ENCODE data around the gene BNC2.

GRCh38 chr9:16363916-16364315 lies 506.6 kb downstream of the BNC2 start:
- TF ChIP-seq ZNF274 (IDR thresholded peaks at IDR 0.05; ENCODE audit: low read length): no peak
- TF ChIP-seq ZNF274 (tag by site-specific recombination; IDR thresholded peaks at IDR 0.05; ENCODE audit: borderline replicate concordance): no peak
- TF ChIP-seq, protein P1, sequence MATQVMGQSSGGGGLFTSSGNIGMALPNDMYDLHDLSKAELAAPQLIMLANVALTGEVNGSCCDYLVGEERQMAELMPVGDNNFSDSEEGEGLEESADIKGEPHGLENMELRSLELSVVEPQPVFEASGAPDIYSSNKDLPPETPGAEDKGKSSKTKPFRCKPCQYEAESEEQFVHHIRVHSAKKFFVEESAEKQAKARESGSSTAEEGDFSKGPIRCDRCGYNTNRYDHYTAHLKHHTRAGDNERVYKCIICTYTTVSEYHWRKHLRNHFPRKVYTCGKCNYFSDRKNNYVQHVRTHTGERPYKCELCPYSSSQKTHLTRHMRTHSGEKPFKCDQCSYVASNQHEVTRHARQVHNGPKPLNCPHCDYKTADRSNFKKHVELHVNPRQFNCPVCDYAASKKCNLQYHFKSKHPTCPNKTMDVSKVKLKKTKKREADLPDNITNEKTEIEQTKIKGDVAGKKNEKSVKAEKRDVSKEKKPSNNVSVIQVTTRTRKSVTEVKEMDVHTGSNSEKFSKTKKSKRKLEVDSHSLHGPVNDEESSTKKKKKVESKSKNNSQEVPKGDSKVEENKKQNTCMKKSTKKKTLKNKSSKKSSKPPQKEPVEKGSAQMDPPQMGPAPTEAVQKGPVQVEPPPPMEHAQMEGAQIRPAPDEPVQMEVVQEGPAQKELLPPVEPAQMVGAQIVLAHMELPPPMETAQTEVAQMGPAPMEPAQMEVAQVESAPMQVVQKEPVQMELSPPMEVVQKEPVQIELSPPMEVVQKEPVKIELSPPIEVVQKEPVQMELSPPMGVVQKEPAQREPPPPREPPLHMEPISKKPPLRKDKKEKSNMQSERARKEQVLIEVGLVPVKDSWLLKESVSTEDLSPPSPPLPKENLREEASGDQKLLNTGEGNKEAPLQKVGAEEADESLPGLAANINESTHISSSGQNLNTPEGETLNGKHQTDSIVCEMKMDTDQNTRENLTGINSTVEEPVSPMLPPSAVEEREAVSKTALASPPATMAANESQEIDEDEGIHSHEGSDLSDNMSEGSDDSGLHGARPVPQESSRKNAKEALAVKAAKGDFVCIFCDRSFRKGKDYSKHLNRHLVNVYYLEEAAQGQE (tag by site-specific recombination; IDR thresholded peaks at IDR 0.05): no peak
- no peak for TF ChIP-seq ZNF580 (tag by site-specific recombination; IDR thresholded peaks at IDR 0.05)
- TF ChIP-seq, protein P2, sequence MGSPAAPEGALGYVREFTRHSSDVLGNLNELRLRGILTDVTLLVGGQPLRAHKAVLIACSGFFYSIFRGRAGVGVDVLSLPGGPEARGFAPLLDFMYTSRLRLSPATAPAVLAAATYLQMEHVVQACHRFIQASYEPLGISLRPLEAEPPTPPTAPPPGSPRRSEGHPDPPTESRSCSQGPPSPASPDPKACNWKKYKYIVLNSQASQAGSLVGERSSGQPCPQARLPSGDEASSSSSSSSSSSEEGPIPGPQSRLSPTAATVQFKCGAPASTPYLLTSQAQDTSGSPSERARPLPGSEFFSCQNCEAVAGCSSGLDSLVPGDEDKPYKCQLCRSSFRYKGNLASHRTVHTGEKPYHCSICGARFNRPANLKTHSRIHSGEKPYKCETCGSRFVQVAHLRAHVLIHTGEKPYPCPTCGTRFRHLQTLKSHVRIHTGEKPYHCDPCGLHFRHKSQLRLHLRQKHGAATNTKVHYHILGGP (tag by site-specific recombination; IDR thresholded peaks at IDR 0.05): no peak
- no peak for TF ChIP-seq ZNF530 (tag by site-specific recombination; IDR thresholded peaks at IDR 0.05; ENCODE audit: low read depth)
- TF ChIP-seq CTCF (tag by site-specific recombination; IDR thresholded peaks at IDR 0.05): no peak
- no peak for TF ChIP-seq ZEB2 (tag by site-specific recombination; IDR thresholded peaks at IDR 0.05)
- TF ChIP-seq ZNF302 (tag by site-specific recombination; IDR thresholded peaks at IDR 0.05; ENCODE audit: low read depth): no peak
- no peak for TF ChIP-seq GLI4 (tag by site-specific recombination; IDR thresholded peaks at IDR 0.05)
- TF ChIP-seq ZNF555 (tag by site-specific recombination; conservative IDR thresholded peaks at IDR 0.05): no peak
- TF ChIP-seq GLIS1 (tag by site-specific recombination; IDR thresholded peaks at IDR 0.05): no peak

All from HEK293 (cell line).